ENCODE measurements around the gene STAC3. TPM values are rescaled to one million over a fixed set of nuclear protein-coding genes. Genes with fewer than 3 reads are reported as not detected.

Gene STAC3
- total and polyA plus RNA-seq, 2 of the 13 experiments (the other 11 are each of a cell fraction or from before 2014, with no cell fraction given) = 0.18 to 0.22 TPM

DNA sequence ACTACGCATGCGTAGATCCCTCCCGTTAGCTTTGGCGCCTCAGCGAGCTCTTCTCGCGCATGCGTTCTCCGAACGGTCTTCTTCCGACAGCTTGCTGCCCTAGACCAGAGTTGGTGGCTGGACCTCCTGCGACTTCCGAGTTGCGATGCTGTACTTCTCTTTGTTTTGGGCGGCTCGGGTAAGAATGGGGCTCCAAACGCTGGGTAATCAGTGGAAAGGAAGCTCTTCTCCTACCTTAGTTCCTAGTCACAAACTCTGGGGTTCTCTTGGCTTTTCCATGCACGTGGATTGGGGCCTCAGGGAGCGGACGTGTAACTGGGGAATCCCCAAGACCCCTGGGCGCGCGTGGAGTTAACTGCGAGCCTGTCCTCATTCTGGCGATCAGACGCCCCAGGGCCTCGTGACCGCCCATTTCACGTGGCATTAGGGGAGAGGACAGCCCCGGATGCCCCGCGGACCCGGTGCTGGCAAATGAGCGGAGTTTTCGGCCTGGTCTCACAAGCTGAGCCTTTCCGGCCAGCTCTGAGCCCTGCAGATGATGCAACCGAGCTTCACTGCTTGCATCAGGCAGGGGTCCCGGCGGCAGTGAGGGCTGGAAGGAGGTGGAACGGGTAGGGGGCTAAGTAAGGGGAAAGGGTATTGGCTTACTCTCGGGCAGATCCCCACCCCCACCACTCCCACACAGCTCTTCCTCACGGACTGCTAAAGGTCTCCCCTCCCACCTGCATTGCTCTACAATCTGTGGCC, 21.2 kb downstream of the STAC3 start, which contains the start of gene SHMT2 (continued):
- TF ChIP-seq ZBTB3 (CRISPR knock-in tag; IDR thresholded peaks at IDR 0.05; ENCODE audit: borderline replicate concordance, low read depth) (0 out of 2 replicates have a peak, but pooled peaks have one; percentile 35), ZSCAN31 (CRISPR knock-in tag; IDR thresholded peaks at IDR 0.05; ENCODE audit: low read depth) (peak; percentile 87), RFX3 (CRISPR knock-in tag; IDR thresholded peaks at IDR 0.05) (no peak), SP2 (CRISPR knock-in tag; IDR thresholded peaks at IDR 0.05) (no peak), ZNF446 (CRISPR knock-in tag; IDR thresholded peaks at IDR 0.05) (no peak), ZNF34 (CRISPR knock-in tag; IDR thresholded peaks at IDR 0.05; ENCODE audit: borderline replicate concordance) (no peak), ZNF777 (CRISPR knock-in tag; IDR thresholded peaks at IDR 0.05) (peak; percentile 63; the same call in 1 of the 2 replicates), RARG (CRISPR knock-in tag; IDR thresholded peaks at IDR 0.05; ENCODE audit: low read depth) (no peak), ZSCAN20 (CRISPR knock-in tag; IDR thresholded peaks at IDR 0.05; ENCODE audit: borderline replicate concordance) (no peak), ATF7-NPFF (CRISPR knock-in tag; IDR thresholded peaks at IDR 0.05; ENCODE audit: low read depth) (peak; percentile 83; the same call in 1 of the 2 replicates), KAT7 (CRISPR knock-in tag; IDR thresholded peaks at IDR 0.05; ENCODE audit: borderline replicate concordance) (peak; percentile 80; the same call in 1 of the 2 replicates), RFX5 (IDR thresholded peaks at IDR 0.05; ENCODE audit: low read depth, low read length) (no peak), AGO1 (IDR thresholded peaks at IDR 0.05; ENCODE audit: low read depth, low read length, poor library complexity, severe bottlenecking) (peak; percentile 90), POLR2AphosphoS2 (IDR thresholded peaks at IDR 0.05; ENCODE audit: low read depth, low read length) (no peak), ZNF878 (CRISPR knock-in tag; IDR thresholded peaks at IDR 0.05) (no peak), ZNF556 (CRISPR knock-in tag; IDR thresholded peaks at IDR 0.05; ENCODE audit: borderline replicate concordance) (no peak), ZNF343 (CRISPR knock-in tag; IDR thresholded peaks at IDR 0.05) (peak; percentile 63; the same call in 1 of the 2 replicates), ZNF354B (CRISPR knock-in tag; IDR thresholded peaks at IDR 0.05) (no peak), ERF (CRISPR knock-in tag; IDR thresholded peaks at IDR 0.05) (no peak), ADNP (CRISPR knock-in tag; IDR thresholded peaks at IDR 0.05) (no peak), ZSCAN9 (CRISPR knock-in tag; IDR thresholded peaks at IDR 0.05; ENCODE audit: borderline replicate concordance) (peak; percentile 51; the same call in 1 of the 2 replicates), HMG20B (CRISPR knock-in tag; conservative IDR thresholded peaks at IDR 0.05) (no peak), SATB2 (CRISPR knock-in tag; IDR thresholded peaks at IDR 0.05) (no peak), SMC3 (IDR thresholded peaks at IDR 0.05; ENCODE audit: low read length) (no peak)
- TF ChIP-seq, protein P1, sequence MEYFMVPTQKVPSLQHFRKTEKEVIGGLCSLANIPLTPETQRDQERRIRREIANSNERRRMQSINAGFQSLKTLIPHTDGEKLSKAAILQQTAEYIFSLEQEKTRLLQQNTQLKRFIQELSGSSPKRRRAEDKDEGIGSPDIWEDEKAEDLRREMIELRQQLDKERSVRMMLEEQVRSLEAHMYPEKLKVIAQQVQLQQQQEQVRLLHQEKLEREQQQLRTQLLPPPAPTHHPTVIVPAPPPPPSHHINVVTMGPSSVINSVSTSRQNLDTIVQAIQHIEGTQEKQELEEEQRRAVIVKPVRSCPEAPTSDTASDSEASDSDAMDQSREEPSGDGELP (IDR thresholded peaks at IDR 0.05; ENCODE audit: borderline replicate concordance, low read depth) = no peak
- TF ChIP-seq, protein P2, sequence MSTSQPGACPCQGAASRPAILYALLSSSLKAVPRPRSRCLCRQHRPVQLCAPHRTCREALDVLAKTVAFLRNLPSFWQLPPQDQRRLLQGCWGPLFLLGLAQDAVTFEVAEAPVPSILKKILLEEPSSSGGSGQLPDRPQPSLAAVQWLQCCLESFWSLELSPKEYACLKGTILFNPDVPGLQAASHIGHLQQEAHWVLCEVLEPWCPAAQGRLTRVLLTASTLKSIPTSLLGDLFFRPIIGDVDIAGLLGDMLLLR (CRISPR knock-in tag; IDR thresholded peaks at IDR 0.05) = no peak
- TF ChIP-seq, protein P3, sequence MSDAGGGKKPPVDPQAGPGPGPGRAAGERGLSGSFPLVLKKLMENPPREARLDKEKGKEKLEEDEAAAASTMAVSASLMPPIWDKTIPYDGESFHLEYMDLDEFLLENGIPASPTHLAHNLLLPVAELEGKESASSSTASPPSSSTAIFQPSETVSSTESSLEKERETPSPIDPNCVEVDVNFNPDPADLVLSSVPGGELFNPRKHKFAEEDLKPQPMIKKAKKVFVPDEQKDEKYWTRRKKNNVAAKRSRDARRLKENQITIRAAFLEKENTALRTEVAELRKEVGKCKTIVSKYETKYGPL (CRISPR knock-in tag; IDR thresholded peaks at IDR 0.05) = no peak
- TF ChIP-seq, protein P4, sequence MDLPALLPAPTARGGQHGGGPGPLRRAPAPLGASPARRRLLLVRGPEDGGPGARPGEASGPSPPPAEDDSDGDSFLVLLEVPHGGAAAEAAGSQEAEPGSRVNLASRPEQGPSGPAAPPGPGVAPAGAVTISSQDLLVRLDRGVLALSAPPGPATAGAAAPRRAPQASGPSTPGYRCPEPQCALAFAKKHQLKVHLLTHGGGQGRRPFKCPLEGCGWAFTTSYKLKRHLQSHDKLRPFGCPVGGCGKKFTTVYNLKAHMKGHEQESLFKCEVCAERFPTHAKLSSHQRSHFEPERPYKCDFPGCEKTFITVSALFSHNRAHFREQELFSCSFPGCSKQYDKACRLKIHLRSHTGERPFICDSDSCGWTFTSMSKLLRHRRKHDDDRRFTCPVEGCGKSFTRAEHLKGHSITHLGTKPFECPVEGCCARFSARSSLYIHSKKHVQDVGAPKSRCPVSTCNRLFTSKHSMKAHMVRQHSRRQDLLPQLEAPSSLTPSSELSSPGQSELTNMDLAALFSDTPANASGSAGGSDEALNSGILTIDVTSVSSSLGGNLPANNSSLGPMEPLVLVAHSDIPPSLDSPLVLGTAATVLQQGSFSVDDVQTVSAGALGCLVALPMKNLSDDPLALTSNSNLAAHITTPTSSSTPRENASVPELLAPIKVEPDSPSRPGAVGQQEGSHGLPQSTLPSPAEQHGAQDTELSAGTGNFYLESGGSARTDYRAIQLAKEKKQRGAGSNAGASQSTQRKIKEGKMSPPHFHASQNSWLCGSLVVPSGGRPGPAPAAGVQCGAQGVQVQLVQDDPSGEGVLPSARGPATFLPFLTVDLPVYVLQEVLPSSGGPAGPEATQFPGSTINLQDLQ (CRISPR knock-in tag; IDR thresholded peaks at IDR 0.05) = peak; percentile 64
